Stimulated activated CD8-positive, alpha-beta memory T cell treated with anti-CD3 and anti-CD28 coated beads, Interleukin-7, amount 100 ng/mL, for 1 hour (primary cell): Measurements from ENCODE around the gene PLCD3.

Experiments used
- DNase-seq, 2 donors: peaks; one replicate each; pipeline ENCODE4 v3.0.0-alpha.2; 2020; ENCODE audit warnings: low read depth in 2 of 2

PLCD3 gene

DNA sequence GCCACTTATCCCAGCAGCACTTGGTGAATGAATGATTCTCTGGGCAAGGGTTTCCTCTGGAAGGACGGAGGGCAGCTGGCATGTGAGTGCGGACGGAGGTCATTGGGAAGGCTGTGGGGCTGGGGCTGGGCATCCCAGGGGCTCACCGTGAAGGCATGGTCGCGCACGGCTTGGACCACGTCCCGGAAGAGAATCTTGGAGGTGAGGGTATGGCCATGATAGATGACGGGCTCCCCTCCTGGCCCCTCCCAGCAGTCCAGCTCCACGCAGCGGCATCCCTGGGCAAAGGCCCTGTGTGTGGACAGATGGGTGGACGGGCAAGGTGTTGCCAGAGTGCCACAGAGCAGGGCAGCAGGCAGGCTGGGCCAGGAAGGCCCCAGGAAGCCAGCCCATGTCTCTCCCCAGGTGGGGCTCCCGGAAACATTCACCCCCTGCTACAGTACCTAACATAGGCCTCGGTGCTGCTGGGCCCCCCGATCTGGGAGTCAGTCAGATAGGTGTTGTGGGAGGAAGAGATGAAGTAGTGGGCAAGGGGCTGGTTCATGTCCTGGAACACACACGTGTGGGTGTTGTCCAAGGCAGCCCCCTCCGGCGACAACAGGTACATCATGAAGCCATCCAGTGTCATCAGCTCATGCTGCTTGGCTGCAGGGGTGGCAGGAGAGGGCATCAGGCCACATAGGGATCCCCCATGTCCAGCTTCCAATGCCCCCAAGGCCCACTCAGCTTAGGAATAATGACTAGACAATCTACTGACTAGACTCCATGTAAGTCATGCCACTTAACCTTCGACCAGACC, 14.3 kb downstream of the PLCD3 start:
- DNase-seq = no peak

DNA sequence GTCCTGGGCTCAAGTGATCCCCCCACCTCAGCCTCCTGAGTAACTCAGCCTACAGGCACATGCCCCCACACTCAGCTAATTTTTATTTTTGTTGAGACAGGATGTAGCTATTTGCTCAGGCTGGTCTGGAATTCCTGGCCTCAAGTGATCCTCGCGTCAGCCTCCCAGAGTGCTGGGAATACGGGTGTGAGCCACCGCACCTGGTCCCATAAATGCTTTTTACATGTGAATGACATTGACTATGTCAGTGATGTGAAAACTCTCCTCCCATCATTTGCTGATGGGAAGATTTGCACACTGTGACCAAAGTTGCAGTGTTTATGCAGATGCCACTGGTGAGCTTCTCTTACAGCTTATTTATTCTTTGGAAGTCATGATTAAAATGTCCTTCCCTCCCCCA, 15.0 kb downstream of the PLCD3 start:
- DNase-seq = no peak

DNA sequence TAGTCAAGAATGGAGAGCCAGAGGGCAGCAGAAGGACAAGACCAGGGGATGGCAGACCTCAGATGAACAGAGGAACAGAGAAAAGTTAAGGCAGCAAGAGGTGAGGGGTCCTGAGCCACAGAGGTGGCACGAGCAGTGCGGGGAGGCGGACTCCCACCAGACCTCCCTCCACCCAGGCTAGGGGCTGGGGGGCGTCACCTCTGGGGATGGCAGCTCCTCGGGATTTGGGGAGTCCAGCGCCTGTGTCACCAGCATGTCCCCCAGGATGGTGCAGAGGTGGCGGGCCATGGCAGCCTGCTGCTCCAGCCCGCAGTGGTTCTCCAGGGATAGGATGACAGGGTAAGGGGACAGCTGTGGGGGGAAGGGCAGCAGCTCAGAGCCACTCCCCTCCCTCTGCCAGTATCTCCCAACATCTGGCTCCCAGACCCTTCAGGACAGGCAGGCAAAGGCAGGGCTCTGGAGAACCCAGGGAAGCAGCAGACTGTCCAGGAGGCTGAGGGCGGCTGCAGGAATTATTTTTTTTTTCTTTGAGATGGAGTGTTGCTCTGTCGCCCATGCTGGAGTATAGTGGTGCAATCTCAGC, 15.8 kb downstream of the PLCD3 start:
- DNase-seq = no peak

DNA sequence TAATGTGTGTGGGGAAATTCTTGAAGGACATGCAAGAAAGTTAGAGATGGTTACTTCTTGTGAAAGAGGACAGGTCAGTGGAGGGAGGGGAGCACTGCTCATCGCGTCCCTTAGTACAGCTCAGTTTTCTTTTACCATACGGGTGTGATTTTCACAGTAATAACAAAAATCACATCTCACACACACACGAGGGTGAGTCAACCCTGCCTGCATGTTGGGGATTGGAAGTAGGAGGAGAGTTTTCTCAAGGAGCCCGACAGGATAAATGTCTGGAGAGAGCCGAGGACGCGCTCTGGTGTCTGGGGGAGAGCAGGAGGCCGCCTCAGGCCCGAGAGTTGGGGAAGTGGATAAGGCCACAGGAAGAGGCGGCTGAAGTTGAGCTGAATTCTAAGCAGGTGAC, 16.4 kb downstream of the PLCD3 start:
- no peak for DNase-seq

DNA sequence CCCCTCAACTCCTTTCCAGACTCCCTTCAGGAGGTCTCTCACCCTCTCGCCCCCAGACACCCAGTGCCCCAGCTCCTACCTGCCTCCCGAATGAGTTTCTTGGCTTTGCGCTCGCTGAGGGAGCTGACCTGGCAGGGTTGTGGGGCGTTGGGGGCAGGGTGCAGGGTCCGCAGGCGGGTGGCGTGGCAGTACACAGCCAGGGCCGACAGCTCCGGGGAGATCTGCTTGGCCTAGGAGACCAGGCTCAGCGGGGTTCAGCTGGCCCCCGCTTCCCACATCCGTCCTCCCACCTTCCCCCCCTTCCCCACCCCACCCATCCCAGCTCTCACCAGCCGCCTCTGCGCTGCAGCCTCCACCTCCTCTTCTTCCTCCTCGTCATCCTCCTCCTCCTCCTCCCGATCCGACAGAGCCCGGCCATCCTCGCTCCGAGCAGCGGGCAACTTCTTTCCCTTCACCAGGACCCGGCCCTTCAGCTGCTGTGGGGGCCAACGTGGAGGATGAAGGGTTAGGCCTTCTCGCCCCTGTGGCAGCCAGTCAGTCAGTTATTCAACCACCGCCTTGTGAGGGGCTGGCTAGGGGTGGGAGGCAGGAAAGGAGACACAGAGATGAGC, 17.2 kb downstream of the PLCD3 start:
- DNase-seq = no peak

DNA sequence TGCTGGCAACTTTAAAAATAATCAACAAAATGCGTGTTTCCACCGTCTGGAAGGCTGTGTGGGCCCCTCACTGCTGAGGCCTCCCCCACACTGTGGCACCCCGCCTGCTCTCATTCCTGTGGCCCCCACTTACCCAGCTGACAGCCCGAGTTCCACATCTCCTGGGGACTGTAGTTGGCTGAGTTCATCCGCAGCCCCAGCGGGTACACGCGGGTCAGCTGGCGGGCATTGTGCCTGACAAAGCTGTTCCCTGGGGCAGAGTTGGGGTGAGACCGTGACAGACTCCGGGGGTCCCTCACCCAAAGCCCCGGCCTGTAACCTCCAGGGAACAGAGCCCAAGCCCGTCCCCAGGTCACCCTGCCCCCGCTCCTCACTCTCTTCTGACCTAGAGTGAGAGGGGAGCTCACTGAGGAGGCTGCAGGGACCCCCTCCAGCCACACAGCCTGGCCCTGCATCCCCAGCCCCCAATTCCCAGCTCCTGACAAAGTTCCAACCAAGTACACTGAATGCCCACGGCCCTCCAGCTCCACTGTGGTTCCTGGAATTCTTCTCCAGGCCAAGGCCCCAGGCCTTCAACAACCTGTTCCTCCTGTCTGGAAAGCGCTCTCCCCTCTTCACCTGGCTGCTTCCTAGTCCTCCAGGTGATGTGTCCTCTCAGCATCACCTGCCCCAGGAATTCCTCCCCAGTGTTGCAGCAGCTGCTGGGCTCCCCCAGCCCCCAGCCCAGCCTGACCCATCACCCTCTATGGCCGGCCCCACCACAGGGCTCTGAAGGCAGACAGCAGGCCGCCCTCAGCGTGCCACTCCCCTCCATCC, 18.0 kb downstream of the PLCD3 start:
- no peak for DNase-seq

DNA sequence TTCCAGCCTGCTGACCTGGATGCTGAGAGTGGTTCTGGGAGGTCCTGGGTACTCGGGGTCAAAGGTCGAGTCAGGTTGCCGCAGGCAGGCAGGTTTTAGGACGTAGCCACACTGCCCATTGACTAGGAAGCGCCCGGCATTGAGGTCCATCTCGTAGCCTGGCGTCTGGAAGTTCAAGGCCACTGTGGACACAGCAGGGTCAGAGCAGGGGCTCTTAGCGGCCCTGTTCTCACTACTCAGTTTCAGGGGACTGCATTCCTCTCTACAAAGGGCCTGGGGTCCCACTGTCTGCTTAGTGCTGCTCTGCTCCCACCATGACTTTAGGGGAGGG, 18.9 kb downstream of the PLCD3 start:
- DNase-seq = no peak

DNA sequence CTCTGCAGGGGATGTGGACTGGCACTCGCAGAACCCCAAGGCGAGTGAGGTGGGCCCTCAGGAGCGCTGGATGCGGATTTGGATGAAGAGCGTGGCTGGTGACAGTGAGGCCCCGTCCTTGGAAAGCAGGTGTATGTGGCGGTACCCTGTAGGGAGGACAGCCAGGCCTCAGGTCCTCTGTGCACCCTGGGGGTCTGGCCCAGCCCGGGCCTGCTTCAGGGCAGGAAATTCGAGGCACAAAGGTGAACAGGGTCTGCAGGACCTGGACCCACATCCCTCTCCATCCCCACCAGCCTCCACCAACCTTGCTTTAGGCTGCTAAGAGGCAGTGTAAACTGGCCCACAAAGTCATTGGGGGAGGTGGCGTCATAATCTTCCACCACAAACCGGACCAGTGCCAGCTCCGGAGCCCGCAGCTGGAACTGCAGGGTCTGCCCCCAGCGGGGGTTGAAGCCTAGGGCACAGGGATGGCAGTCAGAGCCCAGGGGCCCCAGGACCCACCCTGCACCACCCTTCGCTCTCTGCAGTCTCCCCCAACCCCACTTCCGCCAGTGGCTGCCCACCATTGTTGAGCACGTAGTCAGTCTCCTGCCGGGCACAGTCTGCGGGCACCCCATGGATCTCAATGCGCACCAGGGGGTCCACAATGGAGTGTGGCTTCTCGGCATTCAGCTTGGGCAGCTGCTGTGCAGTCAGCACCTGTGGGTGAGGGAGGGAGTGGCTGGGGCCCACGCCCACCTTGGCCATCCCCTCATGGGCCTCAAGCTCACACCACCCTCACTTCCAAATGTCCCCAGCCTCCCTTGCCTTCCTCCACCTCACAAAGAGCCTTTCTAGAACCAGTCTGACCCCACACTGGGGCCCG, 19.5 kb downstream of the PLCD3 start:
- no peak for DNase-seq

DNA sequence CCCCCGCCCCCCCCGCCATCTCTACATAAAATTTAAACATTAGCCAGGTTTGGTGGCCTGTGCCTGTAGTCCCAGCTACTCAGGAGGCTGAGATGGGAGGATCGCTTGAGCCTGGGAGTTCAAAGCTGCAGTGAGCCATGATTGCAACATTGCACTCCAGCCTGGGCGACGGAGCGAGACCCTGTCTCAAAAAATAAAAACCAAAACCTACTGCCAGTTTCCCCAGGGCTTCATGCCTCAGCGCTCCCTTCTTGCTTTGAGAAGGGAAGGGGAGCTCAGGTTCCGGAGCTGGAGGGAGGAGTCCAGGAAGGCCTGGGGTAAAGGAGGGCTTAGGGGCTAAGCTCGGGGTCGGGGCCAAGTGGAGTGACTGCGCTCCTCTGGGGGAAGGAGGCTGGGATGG, 20.5 kb downstream of the PLCD3 start:
- DNase-seq = no peak

DNA sequence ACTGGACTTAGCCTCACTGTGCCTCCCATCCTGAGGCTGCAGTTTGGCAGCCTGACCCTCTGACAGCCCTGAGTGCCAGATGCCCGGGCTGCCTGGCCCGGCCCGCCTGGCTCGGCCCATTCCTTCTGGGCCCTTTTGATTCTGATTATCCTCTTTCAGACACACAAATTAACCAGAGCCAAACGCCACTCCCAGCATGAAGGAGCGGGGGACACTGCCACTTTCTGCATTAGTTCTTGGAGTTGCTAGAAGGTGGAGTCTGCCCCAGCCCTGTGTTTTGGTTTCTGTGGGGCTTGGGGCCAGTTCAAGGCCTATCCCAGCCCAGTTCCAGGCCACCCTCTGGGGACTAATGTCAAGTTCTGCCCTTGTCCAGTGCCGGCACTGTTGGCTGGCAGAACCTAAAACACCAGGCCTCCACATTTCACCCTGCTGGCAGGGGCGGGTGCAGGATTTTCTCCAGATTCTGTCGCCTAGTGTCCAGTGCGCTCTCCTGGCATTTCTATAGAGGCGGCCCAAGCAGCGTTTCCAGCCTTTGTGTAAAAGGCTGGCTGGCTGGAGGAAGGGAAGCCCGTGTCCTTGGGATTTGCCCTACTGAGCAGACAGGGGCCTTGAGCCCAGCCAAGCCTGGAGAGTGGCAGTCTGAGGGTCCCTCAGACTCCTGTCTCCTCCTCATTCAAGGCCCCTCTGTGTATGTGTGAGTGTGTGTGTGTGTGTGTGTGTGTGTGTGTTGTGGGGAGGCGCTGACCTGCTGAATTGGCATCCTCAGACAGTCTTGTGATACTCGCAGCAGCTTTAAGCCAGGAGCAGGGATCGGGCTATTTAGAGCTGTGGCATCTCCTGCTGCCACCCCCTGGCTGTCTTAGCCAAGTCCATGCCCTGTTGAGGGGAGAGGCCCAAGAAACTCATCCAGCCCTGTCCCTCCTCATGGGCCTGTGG, 21.4 kb downstream of the PLCD3 start:
- DNase-seq = no peak

DNA sequence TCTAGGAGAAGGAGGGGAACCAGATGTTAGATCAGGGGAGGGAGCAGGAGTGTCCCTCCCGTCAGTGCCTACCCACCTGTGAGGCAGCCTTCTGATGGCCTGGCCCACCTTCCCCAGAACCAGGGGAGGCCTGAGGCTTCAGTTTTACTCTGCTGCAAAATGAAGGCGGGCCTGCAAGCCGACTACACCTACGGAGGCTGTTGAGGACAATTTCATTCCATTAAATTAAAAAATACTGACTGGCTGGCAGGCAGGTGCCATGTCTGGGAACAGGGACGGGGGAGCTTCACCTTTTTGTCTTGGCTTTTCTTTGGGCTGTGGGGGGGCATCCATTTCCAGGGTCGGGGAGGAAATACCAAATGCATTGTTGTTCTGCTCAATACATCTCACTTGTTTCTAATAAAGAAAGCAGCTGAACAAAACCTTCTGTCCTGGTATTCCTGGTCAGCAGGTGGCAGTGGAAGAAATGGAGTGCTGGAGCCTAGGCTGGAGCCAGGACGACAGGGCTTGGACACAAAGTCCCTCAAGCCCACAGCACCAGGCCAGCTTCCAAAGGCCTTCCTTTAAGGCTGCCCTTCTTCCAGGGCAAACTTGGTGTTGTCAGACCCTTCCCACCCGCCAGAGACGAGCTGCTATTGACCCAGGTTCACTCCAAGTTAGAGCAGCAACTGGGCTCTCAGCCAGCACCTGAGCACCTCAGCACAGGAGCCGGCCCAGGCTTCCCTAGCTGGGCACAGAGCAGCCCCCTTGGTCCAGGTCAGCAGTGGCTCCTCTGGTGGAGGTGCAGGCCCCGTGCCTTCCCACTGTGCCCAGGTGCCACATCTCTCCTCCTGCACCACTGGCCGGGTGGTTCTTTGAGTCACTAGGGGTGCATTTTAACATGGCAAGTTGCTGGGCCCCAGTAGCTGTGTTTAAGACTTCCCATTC, 23.5 kb downstream of the PLCD3 start:
- DNase-seq = no peak

DNA sequence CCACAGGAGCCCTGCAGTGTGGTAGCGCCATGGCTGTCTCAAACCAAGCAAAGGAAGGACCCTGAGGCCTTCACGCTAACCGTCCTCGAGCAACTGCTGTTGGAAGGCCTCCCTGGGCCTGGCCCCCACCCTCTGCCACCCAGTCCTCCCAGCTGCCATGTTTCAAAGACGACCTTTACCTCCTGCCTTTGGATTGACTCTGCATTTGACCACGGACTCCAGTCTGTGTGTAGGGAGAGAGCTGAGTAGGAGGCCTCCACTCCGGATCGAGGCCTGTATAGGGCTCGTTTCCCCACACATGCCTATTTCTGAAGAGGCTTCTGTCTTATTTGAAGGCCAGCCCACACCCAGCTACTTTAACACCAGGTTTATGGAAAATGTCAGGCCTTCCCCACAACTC, 24.3 kb downstream of the PLCD3 start:
- DNase-seq = no peak

DNA sequence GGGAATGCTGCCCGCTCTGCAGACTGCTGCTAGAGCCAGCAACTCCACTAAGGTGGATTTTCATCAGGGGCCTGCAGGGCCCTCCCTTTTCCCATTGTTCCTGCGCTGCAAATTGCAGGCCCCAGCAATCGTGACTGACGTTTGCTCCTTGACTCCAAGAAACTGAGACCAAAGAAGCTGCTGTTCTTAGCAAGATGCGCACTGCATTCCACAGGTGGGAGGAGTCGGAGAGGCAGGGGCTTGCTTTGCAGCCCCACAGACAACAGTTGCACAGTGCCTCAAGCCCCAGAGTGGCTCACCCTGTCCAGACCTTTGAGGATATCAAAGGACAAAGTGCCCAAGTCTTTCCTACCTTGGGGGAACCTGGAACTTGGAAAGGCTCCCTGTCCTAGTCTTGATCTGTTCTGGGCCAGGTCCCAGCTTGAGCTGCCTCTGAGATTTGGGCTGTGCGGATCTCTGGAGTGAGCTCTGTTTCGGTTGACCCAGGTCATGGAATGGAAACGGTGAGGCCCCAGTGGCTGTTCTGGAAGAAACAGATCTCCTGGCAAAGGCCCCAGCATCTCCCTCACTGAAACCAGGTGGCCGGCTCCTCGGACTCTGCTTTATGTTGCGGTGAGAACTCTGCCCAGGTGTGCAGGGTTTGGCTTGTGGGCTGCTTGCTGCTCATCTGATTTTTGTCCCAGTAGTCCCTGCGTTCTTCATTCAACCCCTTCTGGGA, 24.9 kb downstream of the PLCD3 start:
- no peak for DNase-seq

DNA sequence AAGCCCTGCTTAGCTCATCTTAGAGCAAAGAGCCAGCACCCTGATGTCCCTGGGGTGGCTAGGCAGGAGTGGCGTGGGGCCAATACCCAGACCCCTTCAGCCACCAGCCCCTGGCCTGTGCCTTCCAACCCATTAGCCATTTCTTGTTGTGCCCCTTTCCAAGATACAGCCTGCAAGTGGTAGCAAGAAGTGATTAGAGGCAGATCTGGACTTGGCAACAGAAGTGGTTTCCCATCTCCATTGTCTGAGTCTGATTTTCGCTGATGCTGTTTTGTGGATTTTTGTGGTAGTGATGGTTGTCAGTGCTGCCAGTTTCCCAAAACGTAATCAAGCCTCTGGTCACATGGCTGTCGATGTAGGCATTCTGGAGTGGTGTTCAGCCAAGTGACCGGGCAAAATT, 25.7 kb downstream of the PLCD3 start:
- no peak for DNase-seq

DNA sequence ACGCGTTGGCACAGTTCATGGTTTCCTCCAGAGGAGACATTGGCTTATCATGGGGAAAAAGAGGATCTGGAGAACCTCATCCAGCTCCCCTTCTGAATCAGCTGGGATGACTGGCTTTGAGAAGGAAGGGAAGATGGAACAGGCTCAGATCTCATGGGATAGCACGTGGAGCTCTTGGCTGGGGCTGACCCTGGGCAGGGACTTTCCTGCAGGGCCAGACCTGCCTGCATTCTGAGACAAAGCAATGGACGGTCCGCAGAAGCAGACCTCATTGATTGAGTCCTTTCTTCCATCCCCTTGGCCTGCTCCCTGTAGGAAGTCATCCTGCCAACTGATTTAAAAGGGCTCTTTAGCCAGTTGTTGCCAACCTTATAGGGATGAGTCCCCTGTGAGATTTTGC, 26.2 kb downstream of the PLCD3 start:
- DNase-seq = no peak

DNA sequence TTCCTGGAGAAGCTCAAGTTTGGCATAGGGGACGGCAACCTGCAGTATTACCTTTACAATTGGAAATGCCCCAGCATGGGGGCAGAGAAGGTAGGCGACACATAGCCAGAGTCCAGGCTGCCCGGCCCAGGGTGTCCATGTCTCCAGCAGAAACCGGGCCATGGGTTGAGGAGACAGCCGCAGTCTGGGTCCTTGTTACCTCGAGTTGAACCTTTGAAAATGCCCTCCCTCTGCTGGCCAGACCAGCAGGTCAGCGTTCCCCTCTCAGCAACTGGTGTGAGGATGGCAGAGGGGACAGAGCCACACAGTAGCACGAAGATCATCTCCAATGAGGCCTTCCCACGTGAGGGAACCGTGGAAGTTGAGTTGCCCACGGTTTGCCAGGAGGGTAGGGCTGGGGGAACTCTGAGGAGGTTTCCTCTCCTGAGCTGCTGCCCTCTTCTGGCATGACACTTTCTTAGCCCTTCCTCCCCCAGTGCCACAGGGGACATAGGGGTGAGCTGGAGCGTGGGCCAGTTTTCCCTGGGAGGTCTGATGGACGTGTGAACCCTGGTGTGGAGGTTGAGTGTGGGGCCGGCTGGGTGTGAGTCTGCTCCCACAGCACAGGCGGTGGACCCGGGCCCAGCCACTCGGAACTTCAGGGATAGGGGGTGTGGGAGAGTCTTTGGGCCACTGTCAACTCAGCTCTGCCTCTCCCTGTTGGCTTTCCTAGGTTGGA, 27.2 kb downstream of the PLCD3 start:
- no peak for DNase-seq

DNA sequence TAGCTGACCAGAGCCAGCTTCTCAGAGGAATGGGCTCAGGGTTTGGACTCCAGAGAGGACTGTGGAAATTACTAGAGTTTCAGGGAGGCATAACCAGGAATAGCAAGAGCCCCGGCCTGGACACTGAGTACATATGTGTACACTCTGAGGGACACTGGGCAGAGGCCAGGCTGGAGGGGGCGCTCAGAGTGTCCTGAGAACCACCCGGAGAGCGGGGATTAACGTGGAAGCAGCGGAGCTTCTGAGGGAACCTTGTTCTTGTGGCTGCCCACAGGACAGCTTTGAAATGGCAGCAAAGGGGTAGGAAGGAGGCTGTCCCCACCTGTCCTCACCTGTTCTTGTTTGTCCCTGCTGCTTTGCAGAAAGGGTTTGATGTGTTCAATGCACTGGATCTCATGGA, 27.8 kb downstream of the PLCD3 start:
- no peak for DNase-seq

DNA sequence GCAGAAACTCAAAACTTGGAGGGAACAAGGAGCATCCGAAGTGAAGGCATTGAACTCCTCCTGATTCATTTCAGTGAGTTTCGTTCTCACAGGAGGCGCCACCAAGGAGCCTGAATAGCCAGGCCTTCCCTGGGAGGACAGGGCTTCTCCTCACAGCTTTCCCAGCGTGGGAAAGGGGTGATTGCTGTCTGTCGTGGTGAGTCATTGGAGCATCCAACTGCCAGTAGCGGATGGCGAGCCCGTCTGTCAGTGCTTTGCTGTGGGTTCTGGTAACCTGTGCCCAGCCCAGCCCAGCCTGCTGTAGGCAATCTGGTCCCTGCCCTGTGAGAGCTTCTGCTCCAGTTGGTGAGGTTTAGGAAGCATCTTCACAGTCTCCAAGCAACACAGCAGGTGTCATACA, 28.3 kb downstream of the PLCD3 start:
- no peak for DNase-seq
